Endothelial cell of umbilical vein (primary cell): ENCODE results near the gene AZU1. TPM values are rescaled to one million over a fixed set of nuclear protein-coding genes. Genes with fewer than 3 reads are reported as not detected.

ENCODE experiments used
- BruUV-seq: library from RNA; stranded (reverse); fragments of 400-500 nt; replicated peaks from 2 replicates; lab custom pipeline; 2021; lab: Mats Ljungman, UMichigan
- CTCF ChIA-PET: fragments of 300-600, 350-600 bp; sonication (Branson Sonifier 250); formaldehyde crosslinking; loops from one replicate; lab custom pipeline; 2021; ENCODE audit warnings: antibody characterized with exemption, inconsistent platforms; lab: Charles Lee
- POLR2A ChIA-PET: fragments of 300-600, 350-600 bp; sonication (Branson Sonifier 250); formaldehyde crosslinking; loops from one replicate; lab custom pipeline; 2021; ENCODE audit warnings: antibody characterized with exemption, inconsistent platforms; lab: Charles Lee
- DNase-seq: peaks from one replicate; pipeline ENCODE4 v3.0.0-alpha.2; 2011; ENCODE audit warnings: low read depth, low spot score
- FAIRE-seq: peaks from 2 replicates; lab custom pipeline; 2011; peaks lifted over from hg19 to GRCh38; lab: Jason Lieb, UNC
- H2AFZ ChIP-seq: 2 replicates; pipeline ENCODE4 v1.6.0; 2012; ENCODE audit warnings: low read depth, low read length, control low read depth, inconsistent platforms
- H3K27ac ChIP-seq: 2 replicates; pipeline ENCODE4 v1.5.1; 2011; ENCODE audit warnings: low read depth, mild to moderate bottlenecking, control low read depth, low read length, moderate library complexity; ENCODE audit not compliant: insufficient read depth
- H3K27me3 ChIP-seq, 2 experiments: 2 replicates each; pipeline versions ENCODE4 v1.6.0 to v1.6.1; 2011; ENCODE audit warnings: low read length in 2 of 2, mixed read lengths in 1 of 2; ENCODE audit not compliant: control insufficient read depth in 2 of 2, insufficient read depth in 2 of 2
- H3K36me3 ChIP-seq, 2 experiments: 2 replicates in 1 of 2; 3 replicates in 1 of 2; pipeline ENCODE4 v1.5.1; 2011; ENCODE audit warnings: low read length in 2 of 2, mild to moderate bottlenecking in 1 of 2, moderate library complexity in 1 of 2; ENCODE audit not compliant: control insufficient read depth in 2 of 2, insufficient read depth in 2 of 2; ENCODE audit errors: extremely low read depth in 1 of 2
- H3K4me1 ChIP-seq: 3 replicates; pipeline ENCODE4 v1.5.1; 2011; ENCODE audit warnings: mild to moderate bottlenecking, low read length; ENCODE audit not compliant: control insufficient read depth, insufficient read depth; ENCODE audit errors: extremely low read depth
- H3K4me2 ChIP-seq: 2 replicates; pipeline ENCODE4 v1.6.1; 2011; ENCODE audit warnings: low read length, control low read depth, mixed read lengths; ENCODE audit not compliant: insufficient read depth
- H3K4me3 ChIP-seq, 3 experiments: fragments of 200-600 bp in 1 of 3; sonication (generic), shearing (Covaris generic) in 1 of 3; replicated peaks in 1 of 3; 2 replicates each; pipeline ENCODE4 v1.5.1; 2011 to 2016; ENCODE audit warnings: control low read depth in 3 of 3, low read length in 3 of 3, mild to moderate bottlenecking in 2 of 3, inconsistent platforms in 1 of 3, low read depth in 1 of 3, moderate library complexity in 1 of 3; ENCODE audit not compliant: insufficient read depth in 1 of 3
- H3K79me2 ChIP-seq: 2 replicates; pipeline ENCODE4 v1.6.0; 2012; ENCODE audit warnings: low read length, inconsistent platforms; ENCODE audit not compliant: control insufficient read depth, insufficient read depth
- H3K9ac ChIP-seq: replicated peaks from 2 replicates; pipeline ENCODE3; 2011; ENCODE audit warnings: low read length, control low read depth; ENCODE audit not compliant: insufficient read depth; ENCODE audit errors: extremely low read depth
- H3K9me1 ChIP-seq: replicated peaks from 3 replicates; pipeline ENCODE4 v1.6.0; 2011; ENCODE audit warnings: mild to moderate bottlenecking, low read length; ENCODE audit not compliant: control insufficient read depth, insufficient read depth; ENCODE audit errors: extremely low read depth
- H3K9me3 ChIP-seq: replicated peaks from 2 replicates; pipeline ENCODE4 v1.5.1; 2012; ENCODE audit warnings: low read length, inconsistent platforms; ENCODE audit not compliant: control insufficient read depth, insufficient read depth
- H4K20me1 ChIP-seq: replicated peaks from 2 replicates; pipeline ENCODE3; 2011; ENCODE audit warnings: mild to moderate bottlenecking, low read length; ENCODE audit not compliant: control insufficient read depth, insufficient read depth; ENCODE audit errors: extremely low read depth
- EZH2 ChIP-seq: IDR thresholded peaks from 2 replicates; pipeline ENCODE4 v1.6.1; 2012; ENCODE audit warnings: borderline replicate concordance, low read depth, mild to moderate bottlenecking, moderate library complexity, low read length, inconsistent platforms; ENCODE audit not compliant: severe bottlenecking
- FOS ChIP-seq: IDR thresholded peaks from 2 replicates; pipeline ENCODE4 v1.6.1; 2011; ENCODE audit warnings: mild to moderate bottlenecking, low read length, moderate library complexity, borderline replicate concordance; ENCODE audit not compliant: insufficient read depth
- JUN ChIP-seq: IDR thresholded peaks from 2 replicates; pipeline ENCODE4 v1.6.1; 2011; ENCODE audit warnings: borderline replicate concordance, low read depth; ENCODE audit not compliant: insufficient read length, insufficient read depth
- POLR2A ChIP-seq: IDR thresholded peaks from 2 replicates; pipeline ENCODE4 v1.6.1; 2012; ENCODE audit warnings: low read depth, mild to moderate bottlenecking, control low read depth, low read length
- POLR2AphosphoS5 ChIP-seq: IDR thresholded peaks from 2 replicates; pipeline ENCODE4 v1.6.1; 2012; ENCODE audit warnings: low read depth, mild to moderate bottlenecking, control low read depth, low read length, moderate library complexity; ENCODE audit not compliant: insufficient read depth
- dilution Hi-C: fragments of 300-500 bp; cut with MboI; formaldehyde crosslinking; loops from one replicate; pipeline ENCODE4 v1.15.0; 2019; ENCODE audit warnings: low sequenced_read_pairs; ENCODE audit not compliant: extremely low pct_ligation_motif_present
- intact Hi-C: fragments of 100-400 bp; cut with micrococcal nuclease; formaldehyde crosslinking; loops from one replicate; pipeline ENCODE4 v1.10.0; 2022
- polyA plus RNA-seq, 4 experiments: library from polyadenylated mRNA; depleted of rRNA in 3 of 4; stranded (reverse) in 3 of 4; unstranded in 1 of 4; fragments of >200 nt; gene quantifications; 2 replicates each; pipeline versions ENCODE4 v1.2.1 to v1.2.3, GENCODE V29; 2011 to 2012; ENCODE audit warnings: missing spikeins in 1 of 4
- total RNA-seq: library from RNA; stranded (reverse); gene quantifications from 2 replicates; pipeline ENCODE4 v1.2.3, GENCODE V29; 2021

The AZU1 gene
- total and polyA plus RNA-seq, 2 donors (not counting 3 experiments of a cell fraction or from before 2014, with no cell fraction given) = 0.12 TPM; not detected in 1

GRCh38 chr19:788983-789700 is 38.5 kb upstream of the AZU1 start:
- Histone ChIP-seq H3K9ac (peak overlapping the region; percentile 56), H3K9me1 (no peaks in the 10 kb centered on the region), H3K4me2 (peak overlapping the region; percentile 71), H3K79me2 (peaks cover 5% of the 10 kb centered on the region), H4K20me1 (no peaks in the 10 kb centered on the region), H3K4me3 (peak overlapping the region in 1 of 3 experiments; percentile 10), H3K9me3 (no peaks in the 10 kb centered on the region), H3K27me3 (no peaks in the 10 kb centered on the region), H2AFZ (peak overlapping the region; percentile 61), H3K36me3 (no peaks in the 10 kb centered on the region), H3K27ac (peak overlapping the region; percentile 80), H3K4me1 (peaks cover 33% of the 10 kb centered on the region)
- CTCF ChIA-PET = interaction anchor here (1.0 to 1.3 kb wide), 3 partner anchors 12 to 19 kb away, joined by 3 to 9 read pairs (median 4); no protein-coding TSS in a partner anchor
- intact Hi-C loops (loop anchor here (1.0 to 2.0 kb wide), 2 partner anchors 8 to 18 kb away; partner anchors contain the start of gene PTBP1), dilution Hi-C loops (no loop called here)
- DNase-seq (peak; percentile 69), FAIRE-seq (peak; percentile 96)
- TF ChIP-seq POLR2AphosphoS5 = peak; percentile 57
- TF ChIP-seq FOS = no peak
- TF ChIP-seq JUN = no peak
- TF ChIP-seq POLR2A = peak; percentile 24
- TF ChIP-seq EZH2 = no peak
- no TSS peak for BruUV-seq
- POLR2A ChIA-PET = interaction anchor here (1.0 kb wide), 1 partner anchor 13 kb away, joined by 3 read pairs; no protein-coding TSS in a partner anchor

- Histone ChIP-seq H3K9me1 (no peaks in the 10 kb centered on the region), H3K4me2 (peak overlapping the region; percentile 71), H3K9me3 (no peaks in the 10 kb centered on the region), H2AFZ (peak overlapping the region; percentile 61), H4K20me1 (no peaks in the 10 kb centered on the region), H3K4me3 (no peak overlapping the region), H3K36me3 (no peaks in the 10 kb centered on the region), H3K9ac (peak overlapping the region; percentile 56), H3K4me1 (peaks cover 28% of the 10 kb centered on the region), H3K27me3 (no peaks in the 10 kb centered on the region), H3K27ac (peak overlapping the region; percentile 80), H3K79me2 (peaks cover 1% of the 10 kb centered on the region)
- TF ChIP-seq POLR2AphosphoS5 = no peak
- TF ChIP-seq FOS = no peak
- intact Hi-C loops (loop anchor here (1.0 to 10.0 kb wide), 4 partner anchors 7 to 455 kb away; partner anchors contain the start of genes ATP5F1D, MIDN and PTBP1), dilution Hi-C loops (no loop called here)
- CTCF ChIA-PET = interaction anchor here (1.0 to 1.3 kb wide), 2 partner anchors 14 to 20 kb away, joined by 4 to 9 read pairs; no protein-coding TSS in a partner anchor
- no peak for FAIRE-seq
- BruUV-seq = no TSS peak
- DNase-seq = no peak
- POLR2A ChIA-PET = interaction anchor here (1.0 kb wide), 1 partner anchor 12 kb away, joined by 3 read pairs; no protein-coding TSS in a partner anchor
These were observed 38.0 kb upstream of the AZU1 start for GRCh38 chr19:789701-790060.
